Epithelial cell of proximal tubule (primary cell): ENCODE results near the gene ZSCAN2. TPM values are rescaled to one million over a fixed set of nuclear protein-coding genes. Genes with fewer than 3 reads are reported as not detected.
"Not testable (repeated sequence)": the region's sequence is repeated elsewhere in the genome, so short reads cannot be mapped to it uniquely, and the experiment has no call there.

ENCODE experiments used
- DNase-seq: peaks from one replicate; pipeline ENCODE4 v3.0.0-alpha.2; 2011; ENCODE audit warnings: low read depth
- H3K4me3 ChIP-seq: 2 replicates; pipeline ENCODE4 v1.5.1; 2011; ENCODE audit warnings: low read depth, mild to moderate bottlenecking, low read length
- CTCF ChIP-seq: conservative IDR thresholded peaks from 2 replicates; pipeline ENCODE4 v1.5.1; 2012; ENCODE audit warnings: low read depth, mild to moderate bottlenecking, low read length
- total RNA-seq: library from RNA; depleted of rRNA; stranded (reverse); fragments of >200 nt; gene quantifications from 2 replicates; pipeline ENCODE4 v1.2.3, GENCODE V29; 2015

Gene ZSCAN2
- total RNA-seq, 1 donor from 2014 or later, result 34.0 TPM

DNA sequence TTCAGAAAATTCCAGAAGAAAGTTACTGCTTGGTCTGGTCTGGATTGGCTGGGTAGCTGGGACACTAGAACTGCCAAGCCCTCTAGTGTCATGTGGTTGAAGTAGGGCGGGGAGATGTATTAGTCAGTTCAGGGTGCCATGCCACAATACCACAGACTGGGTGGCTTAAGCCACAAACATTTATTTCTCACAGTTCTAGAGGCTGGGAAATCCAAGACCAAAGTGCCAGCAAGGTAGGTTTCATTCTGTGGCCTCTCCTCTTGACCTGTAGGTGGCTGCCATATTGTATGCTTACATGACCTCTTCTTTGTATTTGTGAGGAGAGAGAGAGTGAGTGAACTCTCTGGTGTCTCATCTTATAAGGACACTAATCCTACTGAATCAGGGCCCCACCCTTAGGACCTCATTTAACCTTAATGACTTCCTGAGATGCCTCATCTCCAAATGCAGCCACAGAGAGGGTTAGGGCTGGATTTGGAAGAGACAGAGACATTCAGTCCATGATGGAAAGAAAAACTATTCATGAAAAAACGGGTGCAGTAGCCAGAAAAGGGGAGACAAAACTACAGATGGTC lies 18.1 kb upstream of the ZSCAN2 start:
- no peak for DNase-seq
- H3K4me3 ChIP-seq, result no peak overlapping the region

GRCh38 chr15:84583921-84584320 lies 16.9 kb upstream of the ZSCAN2 start:
- H3K4me3 ChIP-seq, result not testable (repeated sequence)

More for the DNA sequence above, 18.1 kb upstream of the ZSCAN2 start:
- TF ChIP-seq CTCF, result no peak

DNA sequence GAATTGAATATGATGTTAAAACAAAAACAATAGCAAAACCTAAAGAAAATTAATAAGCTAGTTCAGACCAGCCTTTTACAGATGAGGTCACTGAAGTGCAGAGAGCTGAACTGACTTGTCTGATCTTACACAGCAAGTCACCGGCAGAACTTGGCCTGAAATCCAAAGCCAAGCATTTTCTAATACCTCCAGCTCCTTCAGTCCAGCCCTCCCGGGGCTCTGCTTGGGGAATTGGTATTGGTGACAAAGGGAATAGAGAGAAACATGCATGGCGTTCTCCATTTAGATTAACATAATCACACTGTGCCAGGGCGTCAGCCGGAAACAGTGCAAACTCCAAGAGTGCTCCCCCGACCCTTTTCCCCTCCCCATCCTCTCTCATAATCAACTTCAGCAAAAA lies 14.1 kb upstream of the ZSCAN2 start:
- H3K4me3 ChIP-seq, result no peak overlapping the region
- no peak for DNase-seq
- no peak for TF ChIP-seq CTCF

More at GRCh38 chr15:84583921-84584320, 16.9 kb upstream of the ZSCAN2 start:
- not testable (repeated sequence) for DNase-seq

DNA sequence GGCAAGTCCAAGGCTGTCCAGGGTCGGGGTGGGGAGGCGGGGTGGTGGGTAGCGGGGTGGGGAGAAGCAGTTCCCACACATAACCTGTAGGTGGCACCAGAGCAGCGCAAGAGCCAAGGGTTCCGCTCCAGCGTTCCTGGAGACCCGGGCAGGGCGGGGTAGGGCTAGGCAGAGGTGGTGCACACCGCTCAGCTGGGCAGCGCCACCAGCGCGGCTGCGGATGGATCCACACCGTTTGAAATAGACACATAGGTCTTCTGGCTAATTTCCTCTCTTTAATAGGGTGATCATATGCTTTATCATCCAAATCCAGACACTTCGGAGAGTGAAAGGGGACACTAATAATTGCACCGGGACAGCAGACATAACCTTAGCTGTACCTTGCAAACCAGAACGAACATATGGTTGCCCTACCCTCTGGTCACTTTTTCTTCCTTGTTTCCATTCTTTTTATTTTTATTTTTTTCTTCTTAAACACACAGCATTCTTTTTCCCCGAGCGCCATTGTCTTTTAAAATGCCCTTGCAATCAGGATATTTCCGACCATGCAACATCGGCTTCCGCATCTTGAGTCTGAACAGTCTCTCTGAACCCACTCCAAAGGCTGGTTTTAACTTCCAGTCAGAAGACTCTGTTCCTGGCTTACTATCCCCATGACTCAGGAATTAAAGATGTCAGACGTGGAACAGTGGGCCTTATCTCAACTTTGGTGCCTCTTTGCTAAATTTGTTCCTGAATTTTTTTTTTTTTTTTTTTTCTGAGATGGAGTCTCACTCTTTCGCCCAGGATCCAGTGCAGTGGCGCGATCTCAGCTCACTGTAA lies 12.5 kb upstream of the ZSCAN2 start:
- no peak for DNase-seq
- H3K4me3 ChIP-seq, result peak overlapping the region; percentile 39
- peak; percentile 64 for TF ChIP-seq CTCF

DNA sequence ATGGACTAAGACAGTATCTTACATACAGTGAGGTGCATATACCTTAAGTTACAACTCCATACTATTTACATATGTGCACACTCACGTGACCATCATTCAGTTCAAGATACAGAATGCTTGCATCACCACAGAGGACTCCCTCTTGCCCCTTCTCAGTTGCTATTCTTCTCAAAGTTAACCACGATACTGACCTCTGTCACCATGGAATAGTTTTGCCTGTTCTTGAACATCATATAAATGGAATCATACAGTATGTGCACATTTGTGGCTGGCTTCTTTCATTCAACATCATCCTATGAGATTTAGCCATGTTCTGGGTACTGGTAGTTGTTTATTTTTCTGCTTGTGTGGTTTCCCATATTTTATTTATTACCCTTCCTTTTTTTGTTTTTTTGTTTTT lies 10.4 kb upstream of the ZSCAN2 start:
- no peak overlapping the region for H3K4me3 ChIP-seq
- DNase-seq, result no peak
- no peak for TF ChIP-seq CTCF

- DNase-seq, result no peak
- no peak for TF ChIP-seq CTCF
- H3K4me3 ChIP-seq, result no peak overlapping the region
Measured at GRCh38 chr15:84591815-84592214, 9.0 kb upstream of the ZSCAN2 start.

DNA sequence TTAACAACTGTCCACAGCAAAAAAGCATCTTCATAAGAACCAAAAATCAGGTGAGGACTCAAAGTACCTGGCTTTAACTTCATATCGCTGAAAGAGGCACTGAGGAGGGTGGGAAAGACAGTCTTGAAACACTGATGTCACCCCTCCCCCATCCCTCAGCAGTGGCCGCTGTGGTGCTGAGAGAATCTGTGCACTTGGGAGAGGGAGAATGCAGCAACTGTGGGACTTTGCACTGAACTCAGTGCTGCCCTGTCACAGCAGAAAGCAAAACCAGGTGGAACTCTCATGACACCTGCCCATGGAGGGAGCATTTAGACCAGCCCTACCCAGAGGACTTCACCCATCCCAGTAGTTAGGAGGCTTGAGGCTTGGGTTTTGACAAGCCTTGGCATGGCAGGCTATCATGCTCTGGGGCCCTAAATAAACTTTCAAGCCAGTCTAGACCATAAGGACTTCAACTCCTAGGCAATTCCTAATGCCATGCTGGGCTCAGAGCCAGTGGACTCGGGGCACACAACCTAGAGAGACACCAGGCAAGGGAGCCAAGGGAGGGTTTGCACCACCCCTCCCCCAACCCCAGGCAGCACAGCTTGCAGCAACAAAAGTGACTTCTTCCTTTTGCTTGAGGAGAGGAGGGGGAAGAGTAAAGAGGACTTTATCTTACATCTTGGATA lies 6.1 kb upstream of the ZSCAN2 start:
- no peak overlapping the region for H3K4me3 ChIP-seq
- TF ChIP-seq CTCF, result no peak
- DNase-seq, result no peak
